HL-60 (cell line): ENCODE data around the gene AS3MT.

Experiments
- DNase-seq, 2 experiments: peaks; one replicate each; pipeline ENCODE4 v3.0.0-alpha.2; 2010 to 2020; ENCODE audit warnings: low read depth in 1 of 2, low spot score in 1 of 2
- H3K27ac ChIP-seq: fragments of 250-450 bp; sonication (Bioruptor Pico); replicated peaks from 2 replicates; pipeline ENCODE4 v1.5.1; 2020; ENCODE audit warnings: mild to moderate bottlenecking, moderate library complexity
- H3K27me3 ChIP-seq: fragments of 250-450 bp; sonication (Bioruptor Pico); 2 replicates; pipeline ENCODE4 v1.5.1; 2021; ENCODE audit warnings: mild to moderate bottlenecking, moderate library complexity; ENCODE audit not compliant: insufficient read depth, poor library complexity, severe bottlenecking
- H3K4me3 ChIP-seq: replicated peaks from 2 replicates; pipeline ENCODE4 v1.5.1; 2011; ENCODE audit warnings: mild to moderate bottlenecking, control low read depth, low read length; ENCODE audit not compliant: insufficient read depth
- CTCF ChIP-seq: IDR thresholded peaks from one replicate; pipeline ENCODE4 v1.5.1; 2011; ENCODE audit warnings: low read length, control low read depth, inconsistent platforms; ENCODE audit not compliant: insufficient read depth
- GABPA ChIP-seq: IDR thresholded peaks from 2 replicates; pipeline ENCODE4 v1.6.1; 2012; ENCODE audit warnings: low read depth
- POLR2AphosphoS5 ChIP-seq: IDR thresholded peaks from 2 replicates; pipeline ENCODE4 v1.6.1; 2012; ENCODE audit warnings: low read depth
- REST ChIP-seq: IDR thresholded peaks from 2 replicates; pipeline ENCODE4 v1.6.1; 2012; ENCODE audit warnings: low read depth; ENCODE audit not compliant: insufficient replicate concordance
- SPI1 ChIP-seq: IDR thresholded peaks from 2 replicates; pipeline ENCODE4 v1.6.1; 2012; ENCODE audit warnings: low read depth, mild to moderate bottlenecking, borderline replicate concordance

The AS3MT gene

GRCh38 chr10:102894466-102895213 lies 25.4 kb downstream of the AS3MT start:
- no peak overlapping the region for H3K4me3 ChIP-seq
- no peaks in the 10 kb centered on the region for H3K27me3 ChIP-seq
- TF ChIP-seq GABPA (no peak), POLR2AphosphoS5 (no peak), CTCF (no peak), REST (no peak), SPI1 (no peak)
- H3K27ac ChIP-seq = no peak overlapping the region
- DNase-seq = no peak

- no peak overlapping the region for H3K27ac ChIP-seq
- H3K4me3 ChIP-seq = no peak overlapping the region
- TF ChIP-seq POLR2AphosphoS5 = no peak
- H3K27me3 ChIP-seq = no peaks in the 10 kb centered on the region
- no peak for DNase-seq
These were observed 30.7 kb downstream of the AS3MT start for GRCh38 chr10:102900006-102900405.

GRCh38 chr10:102904346-102904745 lies 35.1 kb downstream of the AS3MT start:
- TF ChIP-seq SPI1 = no peak
- no peak for TF ChIP-seq REST
- no peak for TF ChIP-seq POLR2AphosphoS5
- no peak for TF ChIP-seq GABPA
- no peak for TF ChIP-seq CTCF
- H3K27me3 ChIP-seq = no peaks in the 10 kb centered on the region
- no peak overlapping the region for H3K4me3 ChIP-seq
- no peak overlapping the region for H3K27ac ChIP-seq
- no peak for DNase-seq

- Histone ChIP-seq H3K4me3 (no peak overlapping the region), H3K27me3 (no peaks in the 10 kb centered on the region), H3K27ac (no peak overlapping the region)
- no peak for DNase-seq
- TF ChIP-seq SPI1 = no peak
- TF ChIP-seq GABPA = no peak
- no peak for TF ChIP-seq POLR2AphosphoS5
- TF ChIP-seq REST = no peak
- no peak for TF ChIP-seq CTCF
These were observed 37.2 kb downstream of the AS3MT start for GRCh38 chr10:102906507-102906906.
